ENCODE measurements around the gene DLGAP1.

- no peak for TF ChIP-seq TAF1 (CRISPR knock-in tag; IDR thresholded peaks at IDR 0.05)
- TF ChIP-seq DZIP1 (CRISPR knock-in tag; IDR thresholded peaks at IDR 0.05): no peak
- TF ChIP-seq, protein P1, sequence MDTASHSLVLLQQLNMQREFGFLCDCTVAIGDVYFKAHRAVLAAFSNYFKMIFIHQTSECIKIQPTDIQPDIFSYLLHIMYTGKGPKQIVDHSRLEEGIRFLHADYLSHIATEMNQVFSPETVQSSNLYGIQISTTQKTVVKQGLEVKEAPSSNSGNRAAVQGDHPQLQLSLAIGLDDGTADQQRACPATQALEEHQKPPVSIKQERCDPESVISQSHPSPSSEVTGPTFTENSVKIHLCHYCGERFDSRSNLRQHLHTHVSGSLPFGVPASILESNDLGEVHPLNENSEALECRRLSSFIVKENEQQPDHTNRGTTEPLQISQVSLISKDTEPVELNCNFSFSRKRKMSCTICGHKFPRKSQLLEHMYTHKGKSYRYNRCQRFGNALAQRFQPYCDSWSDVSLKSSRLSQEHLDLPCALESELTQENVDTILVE (CRISPR knock-in tag; IDR thresholded peaks at IDR 0.05): no peak
- TF ChIP-seq ZNF256 (CRISPR knock-in tag; conservative IDR thresholded peaks at IDR 0.05): no peak
- TF ChIP-seq NFRKB (IDR thresholded peaks at IDR 0.05): no peak
- TF ChIP-seq, protein P2, sequence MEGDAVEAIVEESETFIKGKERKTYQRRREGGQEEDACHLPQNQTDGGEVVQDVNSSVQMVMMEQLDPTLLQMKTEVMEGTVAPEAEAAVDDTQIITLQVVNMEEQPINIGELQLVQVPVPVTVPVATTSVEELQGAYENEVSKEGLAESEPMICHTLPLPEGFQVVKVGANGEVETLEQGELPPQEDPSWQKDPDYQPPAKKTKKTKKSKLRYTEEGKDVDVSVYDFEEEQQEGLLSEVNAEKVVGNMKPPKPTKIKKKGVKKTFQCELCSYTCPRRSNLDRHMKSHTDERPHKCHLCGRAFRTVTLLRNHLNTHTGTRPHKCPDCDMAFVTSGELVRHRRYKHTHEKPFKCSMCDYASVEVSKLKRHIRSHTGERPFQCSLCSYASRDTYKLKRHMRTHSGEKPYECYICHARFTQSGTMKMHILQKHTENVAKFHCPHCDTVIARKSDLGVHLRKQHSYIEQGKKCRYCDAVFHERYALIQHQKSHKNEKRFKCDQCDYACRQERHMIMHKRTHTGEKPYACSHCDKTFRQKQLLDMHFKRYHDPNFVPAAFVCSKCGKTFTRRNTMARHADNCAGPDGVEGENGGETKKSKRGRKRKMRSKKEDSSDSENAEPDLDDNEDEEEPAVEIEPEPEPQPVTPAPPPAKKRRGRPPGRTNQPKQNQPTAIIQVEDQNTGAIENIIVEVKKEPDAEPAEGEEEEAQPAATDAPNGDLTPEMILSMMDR (CRISPR knock-in tag; IDR thresholded peaks at IDR 0.05): no peak
- TF ChIP-seq TCF7 (IDR thresholded peaks at IDR 0.05; ENCODE audit: low read depth): no peak
- TF ChIP-seq SRF (IDR thresholded peaks at IDR 0.05; ENCODE audit: low read depth, low read length): no peak
- TF ChIP-seq, protein P3, sequence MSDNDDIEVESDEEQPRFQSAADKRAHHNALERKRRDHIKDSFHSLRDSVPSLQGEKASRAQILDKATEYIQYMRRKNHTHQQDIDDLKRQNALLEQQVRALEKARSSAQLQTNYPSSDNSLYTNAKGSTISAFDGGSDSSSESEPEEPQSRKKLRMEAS (IDR thresholded peaks at IDR 0.05): no peak
- TF ChIP-seq, protein P4, sequence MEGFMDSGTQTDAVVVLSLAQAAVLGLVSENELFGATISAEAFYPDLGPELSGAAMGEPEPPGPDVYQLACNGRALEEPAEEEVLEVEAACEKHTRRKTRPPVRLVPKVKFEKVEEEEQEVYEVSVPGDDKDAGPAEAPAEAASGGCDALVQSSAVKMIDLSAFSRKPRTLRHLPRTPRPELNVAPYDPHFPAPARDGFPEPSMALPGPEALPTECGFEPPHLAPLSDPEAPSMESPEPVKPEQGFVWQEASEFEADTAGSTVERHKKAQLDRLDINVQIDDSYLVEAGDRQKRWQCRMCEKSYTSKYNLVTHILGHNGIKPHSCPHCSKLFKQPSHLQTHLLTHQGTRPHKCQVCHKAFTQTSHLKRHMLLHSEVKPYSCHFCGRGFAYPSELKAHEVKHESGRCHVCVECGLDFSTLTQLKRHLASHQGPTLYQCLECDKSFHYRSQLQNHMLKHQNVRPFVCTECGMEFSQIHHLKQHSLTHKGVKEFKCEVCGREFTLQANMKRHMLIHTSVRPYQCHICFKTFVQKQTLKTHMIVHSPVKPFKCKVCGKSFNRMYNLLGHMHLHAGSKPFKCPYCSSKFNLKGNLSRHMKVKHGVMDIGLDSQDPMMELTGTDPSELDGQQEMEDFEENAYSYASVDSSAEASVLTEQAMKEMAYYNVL (CRISPR knock-in tag; IDR thresholded peaks at IDR 0.05; ENCODE audit: borderline replicate concordance): no peak
Measured at GRCh38 chr18:3741333-3741732, 713.8 kb downstream of the DLGAP1 start.

Data from HepG2 (cell line).